Suppressor macrophage treated with lipopolysaccharide for 1 hour (primary cell): ENCODE data around the gene MLLT10.

ENCODE experiments used
- DNase-seq, 3 donors: peaks; one replicate each; pipeline ENCODE4 v3.0.0-alpha.2; 2020 to 2022

The MLLT10 gene

DNA sequence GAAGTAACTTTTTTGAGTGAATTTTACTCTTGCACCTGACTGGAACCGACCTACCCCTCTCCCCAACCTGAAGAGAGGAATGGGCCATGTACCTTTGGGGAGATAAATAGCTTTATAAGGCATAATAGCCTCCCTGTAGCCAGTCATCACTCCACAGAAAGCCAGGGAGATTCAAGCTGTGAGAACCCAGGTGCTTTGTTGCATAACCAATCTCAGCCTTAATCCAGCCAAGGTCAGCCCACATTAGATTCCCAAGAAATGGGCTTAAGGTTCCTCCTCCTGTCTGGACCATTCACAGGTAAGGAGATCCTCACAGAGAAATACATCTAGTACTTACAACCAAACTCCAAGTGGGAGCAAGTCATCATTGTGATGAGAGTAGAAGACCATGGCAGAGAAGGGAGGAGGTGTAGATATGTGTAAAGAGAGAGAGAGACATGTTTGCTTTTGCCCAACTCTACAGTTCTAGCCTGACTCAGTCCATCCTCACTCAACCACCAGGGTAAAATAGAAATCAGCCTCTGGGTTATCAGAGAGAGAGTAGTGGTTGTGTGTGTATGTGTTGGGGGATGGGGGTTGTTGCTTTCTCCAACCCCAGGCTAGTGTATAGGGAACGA, 32.2 kb upstream of the MLLT10 start:
- no peak for DNase-seq

DNA sequence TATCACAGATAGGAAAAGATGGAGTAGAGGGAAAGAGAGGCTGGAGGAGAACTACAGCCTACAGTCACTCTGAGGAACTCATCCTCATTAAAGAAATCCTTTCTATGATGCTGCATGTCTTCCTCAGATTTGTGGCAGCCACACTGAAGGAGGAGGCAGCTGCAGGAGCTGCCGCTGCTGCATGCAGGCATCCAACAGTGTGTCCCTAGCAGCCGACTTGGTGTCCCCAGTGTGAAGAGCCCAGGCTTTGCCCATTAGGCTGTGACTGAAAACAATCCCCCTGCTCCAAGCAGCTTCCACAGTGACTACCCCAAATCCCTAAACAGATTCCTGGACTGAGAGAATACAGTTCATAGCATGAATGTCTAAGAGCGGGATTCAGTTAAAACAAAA, 31.7 kb upstream of the MLLT10 start:
- no peak for DNase-seq

DNA sequence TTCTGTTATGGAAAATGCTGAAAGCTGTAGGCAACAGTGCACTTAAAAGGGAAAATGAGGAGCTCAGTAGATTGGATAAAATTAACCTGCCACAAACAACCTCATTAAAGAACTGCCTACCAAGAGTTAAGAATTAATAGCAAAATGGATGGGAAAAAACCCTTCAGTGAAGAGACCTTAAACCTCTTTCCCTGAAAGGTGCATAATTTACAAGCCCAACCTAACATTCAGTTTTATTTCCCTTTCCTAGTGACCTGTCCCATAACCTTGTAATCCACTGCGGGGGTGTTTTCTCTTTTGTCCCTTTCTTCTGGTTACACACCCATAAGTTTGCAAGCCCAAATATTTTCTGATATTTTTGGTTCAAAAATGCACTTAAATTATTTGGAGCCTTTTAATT, 30.5 kb upstream of the MLLT10 start:
- no peak for DNase-seq

DNA sequence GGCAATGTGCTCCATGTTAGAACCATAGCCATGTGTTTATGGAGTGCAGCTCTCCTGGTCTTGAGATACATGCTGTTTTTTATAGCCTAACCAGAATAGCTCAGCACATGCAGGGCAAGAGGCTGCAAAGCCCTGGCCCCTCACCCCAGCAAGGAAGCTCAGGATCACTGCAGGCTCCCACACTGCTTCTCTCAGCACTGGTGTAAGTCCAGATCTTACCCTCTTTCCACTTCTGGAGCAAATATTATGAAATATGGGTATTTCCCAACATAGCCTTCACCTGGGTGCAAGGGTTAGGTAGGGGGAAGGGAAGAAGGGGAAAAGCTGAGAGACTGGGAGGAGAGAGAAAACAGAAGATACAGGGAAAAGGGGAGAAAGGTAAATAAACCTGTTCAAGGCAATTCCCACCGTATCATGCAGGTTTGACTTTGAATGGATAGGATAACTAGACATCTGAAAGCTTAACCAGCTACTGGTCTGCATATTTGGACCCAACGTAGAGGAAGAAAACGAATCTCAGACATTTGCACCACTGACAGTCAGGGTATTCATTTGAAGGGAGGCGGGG, 28.2 kb upstream of the MLLT10 start:
- DNase-seq: no peak

DNA sequence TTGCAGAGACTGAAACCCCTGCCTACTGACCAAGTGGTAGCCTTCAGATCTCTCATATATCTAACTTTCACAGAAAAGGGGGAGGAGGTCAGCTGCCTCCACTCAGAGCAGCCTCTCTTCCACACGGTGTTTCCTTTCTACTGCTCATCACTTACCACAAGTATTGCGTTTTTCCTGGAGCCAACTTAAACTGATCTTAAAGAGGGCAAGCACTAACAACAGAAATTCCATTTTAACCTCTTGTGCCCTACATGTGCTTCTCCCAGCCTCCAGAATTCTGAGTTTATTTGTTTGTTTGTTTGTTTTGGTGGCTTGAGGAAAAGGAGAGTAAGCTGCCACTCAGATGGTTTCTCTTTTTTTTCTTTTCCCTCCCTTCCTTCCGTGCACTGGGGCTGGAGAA, 27.7 kb upstream of the MLLT10 start:
- DNase-seq: no peak

DNA sequence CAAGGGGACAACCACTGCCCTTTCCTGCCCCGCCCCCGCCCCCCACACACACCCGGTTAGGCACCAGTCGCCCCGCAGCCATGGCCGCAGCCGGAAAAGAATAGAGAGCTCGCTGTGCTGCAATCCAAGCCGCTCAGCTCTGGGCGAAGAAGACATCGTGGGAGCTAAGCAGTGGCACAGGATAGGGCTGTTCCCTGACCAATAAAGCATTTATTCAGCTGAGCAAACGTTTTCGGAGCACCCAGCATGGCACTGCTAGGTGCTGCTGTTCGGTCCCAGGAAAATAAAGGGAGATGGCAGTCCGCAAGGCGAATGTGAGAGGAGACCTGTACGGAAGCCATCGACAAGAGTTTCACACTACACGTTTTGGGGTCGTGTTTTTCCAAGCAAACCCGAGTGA, 26.9 kb upstream of the MLLT10 start:
- DNase-seq: no peak

DNA sequence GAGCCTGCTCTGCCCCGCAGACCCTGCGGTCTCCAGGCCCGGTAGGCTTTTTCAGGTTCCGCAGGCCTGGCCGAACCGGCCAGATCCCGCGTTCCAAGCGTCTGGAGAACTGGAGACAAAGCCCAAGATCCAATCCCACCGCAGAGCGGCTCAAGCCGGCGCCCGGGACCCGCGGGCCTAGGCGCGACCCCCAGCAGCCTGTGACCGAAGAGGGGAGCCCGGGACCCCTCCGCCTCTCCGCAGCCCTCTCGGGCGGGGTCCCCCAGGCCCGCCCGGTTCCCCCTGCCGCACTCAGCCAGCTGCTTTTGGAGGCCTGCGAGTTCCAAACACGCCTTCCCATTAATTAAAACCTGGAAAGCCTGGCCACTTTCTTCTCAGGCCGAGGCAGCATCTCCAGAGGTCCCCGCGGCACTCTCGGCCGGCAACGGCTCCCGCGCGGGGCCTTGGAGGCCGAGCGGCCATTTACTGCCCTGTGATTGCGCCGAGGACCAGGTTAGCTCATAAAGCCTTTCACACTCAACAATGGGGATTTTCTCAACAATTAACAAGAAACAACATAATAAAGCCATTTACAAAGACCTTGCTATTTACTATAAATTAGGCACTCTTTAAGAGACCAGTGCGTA, 25.2 kb upstream of the MLLT10 start:
- no peak for DNase-seq

DNA sequence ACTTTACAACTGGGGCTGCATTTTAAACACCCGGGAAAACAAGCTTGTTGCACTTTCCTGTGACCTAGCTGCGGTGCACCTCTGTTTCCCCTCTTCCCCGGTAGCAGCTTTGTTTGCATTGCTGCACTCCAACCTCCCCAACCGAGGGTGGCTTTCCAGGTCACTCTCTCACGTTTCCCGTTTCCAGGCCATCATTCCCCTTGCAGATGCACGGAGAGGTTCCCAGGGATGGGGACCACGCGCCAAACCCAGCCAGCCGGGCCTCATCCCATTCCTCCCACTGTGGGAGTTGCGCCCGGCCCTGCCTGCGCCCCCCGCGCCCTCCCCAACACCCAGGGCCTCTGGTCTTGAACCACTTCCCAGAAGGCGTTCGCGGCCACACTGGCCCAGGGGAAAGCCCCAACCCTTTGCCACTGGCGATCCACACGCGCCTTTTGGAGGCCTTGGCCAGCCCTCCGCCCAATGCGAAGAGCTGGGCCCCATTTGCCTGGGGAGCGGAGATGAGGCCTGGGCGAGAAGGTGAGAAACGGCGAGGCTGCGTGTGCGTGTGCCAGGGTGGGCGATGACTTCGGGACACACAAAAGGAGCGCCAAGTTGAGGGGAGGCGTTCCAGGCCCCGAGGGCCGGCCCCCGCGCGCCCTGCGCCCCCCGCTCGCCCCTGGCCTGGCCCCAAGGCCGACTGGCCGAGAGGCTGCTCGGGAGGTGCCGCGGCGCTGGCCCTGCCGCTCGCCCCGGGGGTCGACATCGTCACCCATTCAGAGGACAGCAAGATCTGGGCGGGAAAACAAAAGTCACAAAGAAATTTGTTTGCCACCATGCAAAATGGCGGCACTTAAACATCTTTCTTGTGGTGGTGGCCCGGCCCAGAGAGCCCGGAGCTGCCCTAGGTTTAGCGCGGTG, 24.4 kb upstream of the MLLT10 start:
- DNase-seq: no peak

DNA sequence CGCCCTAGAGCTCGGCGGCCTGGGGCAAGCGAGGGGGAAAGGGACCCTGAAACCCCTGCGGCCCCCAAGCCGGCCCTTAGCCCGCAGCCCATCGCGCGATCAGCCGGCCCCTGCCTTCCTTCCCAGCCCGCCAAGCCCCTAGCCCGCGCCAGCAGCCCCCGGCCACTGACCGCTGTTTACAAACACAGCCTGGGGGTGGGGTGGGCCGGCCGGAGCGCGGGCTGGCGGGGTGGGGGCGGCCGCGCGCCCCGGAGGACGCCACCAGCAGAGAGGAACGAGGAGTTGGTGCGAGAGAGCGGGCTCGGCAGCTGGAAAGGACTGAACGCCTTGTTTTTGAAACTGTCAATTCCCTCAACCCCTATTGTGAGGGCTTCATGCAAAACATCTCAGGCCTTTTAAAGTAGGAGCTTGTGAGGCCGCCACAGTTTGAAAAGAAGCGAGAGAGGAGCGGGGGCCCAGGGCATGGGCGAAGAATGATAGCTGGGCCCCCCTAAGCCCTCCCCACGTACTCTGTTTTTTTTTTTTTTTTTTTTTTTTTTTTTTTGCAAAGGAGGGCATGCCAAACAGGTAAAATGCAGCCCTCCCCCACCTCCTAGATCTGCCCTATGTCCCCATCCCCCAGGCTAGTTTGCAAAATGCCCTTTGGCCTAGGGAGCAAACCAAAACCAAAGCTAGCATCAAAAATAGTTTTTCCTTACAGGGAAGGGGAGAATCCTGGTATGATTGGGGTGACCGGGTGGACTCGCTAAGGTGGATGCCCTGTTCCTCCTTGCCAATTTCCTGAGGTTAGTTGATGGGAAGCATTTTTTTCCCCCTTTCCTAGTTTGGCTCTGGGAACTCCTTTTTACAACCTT, 23.6 kb upstream of the MLLT10 start:
- DNase-seq: no peak

DNA sequence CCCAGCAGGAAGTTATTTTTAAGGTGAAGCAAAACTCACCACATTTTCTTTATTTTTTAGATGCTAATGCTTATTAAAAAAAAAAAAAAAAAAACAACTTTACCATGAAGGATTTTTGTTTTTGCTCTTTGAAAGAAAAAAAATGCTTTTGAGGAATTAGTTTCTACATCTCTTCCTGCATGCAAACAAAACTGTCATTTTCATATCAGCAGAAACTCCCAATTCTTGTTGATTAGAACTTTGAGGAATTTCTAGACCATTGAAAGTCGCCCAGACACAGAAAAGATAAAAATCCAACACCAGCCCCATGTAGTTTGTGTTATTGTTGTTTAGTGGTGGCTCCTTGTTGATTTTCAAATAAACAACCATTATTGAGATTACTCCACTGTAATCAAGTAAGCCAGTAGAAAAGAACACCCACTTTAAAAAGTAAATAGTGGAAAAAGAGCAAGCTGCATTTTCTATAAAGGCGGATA, 22.9 kb upstream of the MLLT10 start:
- no peak for DNase-seq

DNA sequence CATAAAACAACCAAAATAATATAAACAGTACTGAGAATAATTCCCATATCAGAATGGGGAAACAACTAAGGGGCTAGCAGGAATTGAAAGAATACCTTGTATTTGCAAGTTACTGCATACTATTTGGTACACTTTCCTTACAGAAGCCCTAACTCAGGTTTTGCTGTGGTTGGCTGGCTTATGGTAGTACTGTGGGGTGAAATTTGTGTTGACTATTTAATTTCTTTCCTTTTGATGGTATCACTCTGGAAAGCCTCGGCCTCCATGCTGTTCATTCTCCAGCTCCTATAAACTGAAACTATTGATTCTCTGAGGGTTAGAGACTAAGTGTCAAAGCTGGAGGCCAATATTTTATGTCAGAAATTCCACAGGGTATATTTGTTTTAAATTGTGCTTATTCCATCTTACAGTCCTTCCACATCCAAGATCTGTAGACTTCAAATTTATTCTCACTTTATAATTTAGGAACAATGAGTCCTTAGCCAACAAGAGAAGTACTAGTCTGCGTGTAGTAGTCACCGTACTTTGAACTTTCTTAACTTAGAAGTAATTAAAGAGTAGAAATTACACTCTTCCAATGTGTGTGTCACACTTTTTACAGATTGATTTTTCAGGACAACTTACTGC, 22.0 kb upstream of the MLLT10 start:
- no peak for DNase-seq

DNA sequence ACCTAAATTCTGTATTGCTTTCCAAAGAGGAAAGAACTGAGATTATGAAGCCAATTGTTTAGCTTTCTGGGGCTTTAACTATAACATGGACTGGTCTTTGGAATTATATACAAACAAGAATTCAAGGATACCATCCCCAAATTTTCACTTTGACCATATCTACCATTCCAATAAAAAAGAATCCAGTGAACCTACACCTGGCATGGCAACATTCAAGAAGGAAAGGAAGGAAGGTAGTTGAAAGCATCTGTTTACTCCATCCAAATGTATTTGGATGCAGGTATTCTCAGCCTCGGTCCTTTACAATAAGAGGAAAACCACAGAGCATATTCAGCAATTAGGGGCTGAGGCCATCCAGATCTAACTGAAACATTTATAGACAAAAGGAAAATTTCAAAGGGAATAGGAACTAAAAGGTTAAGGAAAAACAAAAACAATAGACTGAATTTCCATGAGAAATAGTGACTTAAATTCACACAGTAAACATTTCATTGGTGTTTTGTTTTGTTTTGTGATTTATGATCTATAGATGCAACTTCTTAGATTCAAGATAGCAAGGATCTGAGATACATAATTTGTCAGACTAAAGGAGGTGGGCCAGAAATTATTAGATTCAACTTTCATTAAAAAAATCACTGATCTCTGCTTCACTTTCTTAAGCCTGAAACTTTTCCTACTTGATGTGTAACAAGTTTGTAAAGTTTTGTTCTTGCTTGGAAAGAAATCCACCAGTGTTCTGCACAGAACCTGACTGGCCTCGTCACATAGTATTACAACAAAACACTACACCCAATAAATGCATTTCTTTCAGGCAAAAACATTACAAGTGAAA, 21.2 kb upstream of the MLLT10 start:
- DNase-seq: no peak

DNA sequence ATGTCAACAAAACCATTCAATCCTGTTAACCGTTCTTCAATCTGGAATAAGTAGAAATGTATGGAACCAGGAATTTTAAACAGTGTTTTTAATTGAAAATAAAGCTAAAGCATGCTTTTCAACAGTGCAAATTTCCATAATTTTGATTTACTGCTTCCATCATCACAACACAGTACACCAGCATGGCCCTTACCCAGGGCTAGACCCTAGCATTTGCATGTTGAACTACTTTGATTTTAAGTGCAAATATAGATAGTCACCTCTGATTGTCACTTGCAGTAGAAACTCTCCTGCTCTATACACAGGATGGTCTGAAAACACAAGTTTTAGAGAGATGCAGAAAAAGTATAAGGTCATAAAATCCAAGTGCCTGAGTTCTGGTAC, 20.6 kb upstream of the MLLT10 start:
- DNase-seq: no peak

DNA sequence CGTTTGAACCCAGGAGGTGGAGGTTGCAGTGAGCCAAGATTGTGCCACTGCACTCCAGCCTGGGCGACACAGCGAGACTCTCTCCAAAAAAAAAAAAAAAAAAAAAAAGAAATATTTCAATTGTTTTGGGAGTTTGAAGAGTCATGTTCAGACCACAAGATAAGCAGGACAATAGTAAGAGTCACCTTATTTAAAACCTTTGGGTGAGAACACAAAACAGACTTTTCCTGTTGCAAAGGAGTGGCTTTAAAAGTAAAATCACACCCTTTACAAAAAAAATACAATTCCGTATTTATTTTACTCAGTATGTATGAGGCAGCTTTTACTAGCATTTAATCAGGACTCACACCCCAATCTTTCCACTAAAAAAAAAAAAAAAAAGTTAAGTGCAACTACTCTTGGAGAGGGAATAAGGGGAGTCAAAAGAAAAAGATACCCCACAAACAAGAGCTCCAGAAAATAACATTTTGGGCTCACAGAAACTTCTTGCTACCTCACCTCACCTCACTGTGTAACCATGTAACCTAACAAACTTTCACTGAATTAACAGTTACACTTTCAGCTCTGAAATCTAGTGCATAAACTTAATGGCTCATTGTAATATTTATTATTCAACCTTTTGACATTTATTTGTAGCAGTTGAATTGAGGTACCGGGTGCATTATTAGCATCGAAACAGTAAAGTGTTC, 19.8 kb upstream of the MLLT10 start:
- no peak for DNase-seq

DNA sequence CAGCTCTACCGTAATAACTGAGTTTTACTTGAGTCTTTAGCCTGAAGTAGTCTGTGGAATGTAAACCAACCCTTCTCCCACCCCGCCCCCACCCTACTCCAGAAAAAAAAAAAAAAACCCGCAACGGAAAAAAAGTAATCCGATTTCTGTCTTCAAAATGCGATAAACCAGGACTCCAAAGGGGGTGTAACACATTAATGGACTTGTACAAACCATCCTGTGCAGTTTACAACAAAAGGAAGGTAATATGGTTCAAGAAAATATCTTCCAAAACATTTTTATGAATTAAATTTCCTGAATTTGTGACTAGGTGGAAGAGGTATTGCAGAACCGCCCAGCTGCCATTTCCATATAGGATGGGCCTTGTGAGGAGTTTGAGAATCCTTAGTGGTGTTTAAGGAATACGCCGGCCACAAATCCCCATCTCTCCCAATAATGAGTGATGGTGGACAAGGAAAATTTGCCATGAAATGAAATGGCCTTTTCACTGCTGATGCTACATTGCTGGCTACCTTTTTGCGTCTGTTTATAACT, 19.1 kb upstream of the MLLT10 start:
- DNase-seq: no peak

DNA sequence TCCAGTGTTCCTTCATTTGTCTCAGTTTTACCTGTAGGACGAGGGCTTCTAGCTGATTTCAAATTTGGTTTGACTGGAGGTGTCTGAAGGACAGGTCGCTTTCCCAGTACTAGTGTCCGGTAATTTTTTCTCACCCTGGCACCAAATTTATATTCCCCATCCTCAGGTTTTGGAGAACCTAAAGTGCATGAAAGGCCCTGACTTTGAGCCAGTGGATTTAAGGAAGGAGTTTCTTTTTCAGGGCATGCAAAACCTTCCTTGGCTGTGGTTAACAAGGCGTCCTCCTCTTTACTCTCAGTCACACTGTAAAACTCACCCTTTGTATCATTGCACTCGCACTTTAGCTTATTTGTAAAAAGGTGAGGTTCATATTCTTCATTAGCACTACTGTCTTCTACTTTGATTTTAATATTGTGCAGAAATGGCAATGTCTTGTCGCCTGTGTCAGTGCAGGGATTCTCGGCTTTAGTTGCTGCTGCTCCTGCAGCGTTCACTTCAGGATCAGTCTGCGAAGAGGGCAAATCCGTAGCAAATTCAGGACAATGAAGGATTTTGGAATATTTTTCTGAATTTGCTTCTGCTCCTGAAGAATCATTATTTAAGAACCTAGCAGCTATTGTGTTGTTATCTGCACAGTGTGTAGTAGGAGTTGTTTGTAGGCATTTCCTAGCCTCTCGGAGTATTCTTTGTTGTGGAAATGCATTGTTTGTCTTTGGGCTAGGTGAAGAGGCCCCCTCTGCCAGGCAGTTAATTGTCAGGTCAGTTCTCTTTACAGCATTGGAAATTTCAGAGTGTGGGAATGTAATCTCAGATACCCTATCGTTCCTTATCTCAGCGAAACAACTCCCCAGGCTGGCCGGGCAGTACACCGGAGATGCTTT, 18.4 kb upstream of the MLLT10 start:
- no peak for DNase-seq

DNA sequence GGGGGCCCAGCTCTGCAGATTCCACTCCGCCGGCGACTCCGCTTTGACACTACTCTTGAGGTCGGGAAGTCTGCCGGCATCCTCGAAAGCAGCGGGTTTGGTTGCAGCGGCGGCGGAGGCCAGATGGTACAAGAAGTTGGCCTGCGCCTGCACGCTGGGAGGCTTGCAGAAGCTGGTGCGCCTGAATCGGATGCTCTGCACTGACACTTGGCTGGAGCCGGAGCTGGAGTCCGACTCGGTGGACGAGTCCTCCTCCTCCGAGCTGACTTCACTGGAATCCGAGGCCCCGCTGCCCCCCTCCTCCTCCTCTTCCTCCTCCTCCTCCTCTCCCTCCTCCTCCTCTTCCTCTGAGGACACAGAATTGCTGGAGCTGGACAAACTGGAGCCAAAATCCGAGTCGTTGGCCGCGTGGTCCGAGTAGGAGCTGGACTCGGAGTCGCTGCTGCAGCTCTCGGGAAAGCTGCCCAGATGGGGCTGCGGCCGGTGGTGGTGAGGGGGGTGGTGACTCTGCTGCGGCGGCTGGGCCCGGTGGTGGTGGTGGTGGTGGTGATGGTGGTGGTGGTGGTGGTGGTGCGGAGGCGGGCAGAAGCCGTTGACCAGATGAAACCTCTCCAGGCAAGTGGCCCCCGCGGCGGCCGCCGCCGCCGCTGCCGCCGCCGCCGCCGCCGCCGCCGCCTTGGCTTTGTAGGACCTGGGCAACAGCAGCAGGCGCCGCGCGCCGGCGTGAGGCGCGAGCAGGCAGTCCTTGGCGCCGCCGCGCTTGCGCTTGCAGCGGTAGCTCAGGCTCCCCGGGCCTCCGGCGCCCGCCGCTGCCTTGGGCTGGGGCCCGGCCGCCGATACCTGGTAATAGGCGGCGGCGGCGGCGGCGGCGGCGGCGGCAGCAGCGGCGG, 17.5 kb upstream of the MLLT10 start:
- peak; percentile 51 to 79 (median 62) for DNase-seq
